B cell (primary cell): ENCODE data around the gene ULBP2.

Experiments used
- CTCF ChIP-seq: fragments of 200-600 bp; IDR thresholded peaks from one replicate; pipeline ENCODE4 v1.8.0; 2022; ENCODE audit warnings: antibody characterized with exemption, mild to moderate bottlenecking
- EZH2 ChIP-seq: IDR thresholded peaks from 2 replicates; pipeline ENCODE4 v1.6.1; 2012; ENCODE audit warnings: borderline replicate concordance, low read depth, mild to moderate bottlenecking, moderate library complexity, low read length; ENCODE audit not compliant: insufficient read depth, poor library complexity, severe bottlenecking

GRCh38 chr6:149933461-149933860 is 8.4 kb upstream of the ULBP2 start:
- TF ChIP-seq CTCF (no peak), EZH2 (no peak)
